ENCODE data around the gene DNPH1. TPM values are rescaled to one million over a fixed set of nuclear protein-coding genes. Genes with fewer than 3 reads are reported as not detected.

Gene DNPH1
- polyA plus RNA-seq, 2 of the 4 experiments (the other 2 are of a cell fraction) = 63.2 to 82.0 TPM

GRCh38 chr6:43276577-43277305, 47.5 kb upstream of the DNPH1 start:
- H3K9me3 ChIP-seq = no peaks in the 10 kb centered on the region
- ATAC-seq = no peak
- TF ChIP-seq POLR2AphosphoS2 (conservative IDR thresholded peaks at IDR 0.05; ENCODE audit: low read length) = no peak
- TF ChIP-seq CBX2 (IDR thresholded peaks at IDR 0.05; ENCODE audit: borderline replicate concordance, low read depth) = no peak
- no peak for TF ChIP-seq HOXB5 (CRISPR knock-in tag; IDR thresholded peaks at IDR 0.05)
- TF ChIP-seq PBX3 (IDR thresholded peaks at IDR 0.05) = no peak
- no peak for TF ChIP-seq SMC3 (IDR thresholded peaks at IDR 0.05)
- no peak for TF ChIP-seq EP300 (IDR thresholded peaks at IDR 0.05)
- no peak for TF ChIP-seq HOXA7 (CRISPR knock-in tag; IDR thresholded peaks at IDR 0.05)
- no peak for TF ChIP-seq EHF (CRISPR knock-in tag; IDR thresholded peaks at IDR 0.05)
- TF ChIP-seq RNF2 (IDR thresholded peaks at IDR 0.05; ENCODE audit: borderline replicate concordance, low read depth) = no peak
- WGBS (ENCODE audit: missing lambda C conversion rate) = 88% methylated on average over 6 of the region's 11 CpGs
- H3K27ac ChIP-seq = peak overlapping the region; percentile 62 to 80; a peak in 5 of 6 replicates
- no peak for FAIRE-seq
- peaks cover 52% of the 10 kb centered on the region for H3K4me1 ChIP-seq
- H3K4me3 ChIP-seq = no peak overlapping the region
- DNase-seq (ENCODE audit: low read depth in 1 of 2, low spot score in 1 of 2) = no peak
- H3K4me2 ChIP-seq = peak overlapping the region; percentile 45; the same call in 1 of the 3 replicates
- ChIA-PET CTCF (interaction anchor here (1.4 kb wide), 1 partner anchor 32 kb away, joined by 3 read pairs; the partner anchor contains the start of gene CRIP3), POLR2A (no interaction called here)

GRCh38 chr6:43275801-43276576, 46.7 kb upstream of the DNPH1 start:
- CTCF ChIA-PET = interaction anchor here (1.1 to 1.4 kb wide), 2 partner anchors 12 to 32 kb away, joined by 3 read pairs; partner anchors contain the start of gene CRIP3

More at GRCh38 chr6:43275801-43276576, 46.7 kb upstream of the DNPH1 start:
- TF ChIP-seq KDM1A (IDR thresholded peaks at IDR 0.05; ENCODE audit: low read depth) (no peak), RARB (CRISPR knock-in tag; IDR thresholded peaks at IDR 0.05) (no peak), USF2 (IDR thresholded peaks at IDR 0.05) (no peak), KDM5A (IDR thresholded peaks at IDR 0.05) (no peak), ESRRA (IDR thresholded peaks at IDR 0.05; ENCODE audit: borderline replicate concordance, low read length) (no peak), BCL3 (IDR thresholded peaks at IDR 0.05) (no peak), CBX2 (IDR thresholded peaks at IDR 0.05; ENCODE audit: borderline replicate concordance, low read depth) (no peak), HDAC2 (IDR thresholded peaks at IDR 0.05) (no peak), SMC3 (IDR thresholded peaks at IDR 0.05) (no peak), HEYL (CRISPR knock-in tag; IDR thresholded peaks at IDR 0.05) (no peak), NR3C1 (IDR thresholded peaks at IDR 0.05) (no peak)
- Histone ChIP-seq H3K9me3 (no peaks in the 10 kb centered on the region), H3K4me1 (peaks cover 54% of the 10 kb centered on the region), H3K4me3 (no peak overlapping the region), H3K4me2 (peak overlapping the region; percentile 76), H3K27ac (peak overlapping the region; percentile 71 to 92; a peak in 5 of 6 replicates)
- POLR2A ChIA-PET = no interaction called here
- 92% methylated on average over 45 of the region's 64 CpGs for WGBS (ENCODE audit: missing lambda C conversion rate)
- FAIRE-seq (no peak), ATAC-seq (no peak), DNase-seq (ENCODE audit: low read depth in 1 of 2, low spot score in 1 of 2) (no peak)
